GM12864 (cell line): Measurements from ENCODE around the gene CDH12.

ENCODE experiments used
- DNase-seq: peaks from one replicate; pipeline ENCODE4 v3.0.0-alpha.2; 2011; ENCODE audit warnings: low read depth
- H3K4me3 ChIP-seq: 2 replicates; pipeline ENCODE4 v1.5.1; 2011; ENCODE audit warnings: mild to moderate bottlenecking, low read depth, low read length, control low read depth
- CTCF ChIP-seq: IDR thresholded peaks from 2 replicates; pipeline ENCODE4 v1.5.1; 2011; ENCODE audit warnings: low read depth, mild to moderate bottlenecking, moderate library complexity, low read length, control low read depth, inconsistent platforms; ENCODE audit errors: missing control alignments

Gene CDH12

GRCh38 chr5:22500556-22500955 is 352.6 kb downstream of the CDH12 start:
- no peak overlapping the region for H3K4me3 ChIP-seq
- no peak for DNase-seq
- no peak for TF ChIP-seq CTCF

- no peak for DNase-seq
- no peak for TF ChIP-seq CTCF
- H3K4me3 ChIP-seq = no peak overlapping the region
Observed at GRCh38 chr5:22496666-22497065, 356.5 kb downstream of the CDH12 start.

- no peak for TF ChIP-seq CTCF
- H3K4me3 ChIP-seq = no peak overlapping the region
- no peak for DNase-seq
Observed at GRCh38 chr5:22495016-22495720, 358.0 kb downstream of the CDH12 start.

GRCh38 chr5:22488427-22488826 is 364.7 kb downstream of the CDH12 start:
- TF ChIP-seq CTCF = no peak
- H3K4me3 ChIP-seq = no peak overlapping the region
- no peak for DNase-seq

- H3K4me3 ChIP-seq = no peak overlapping the region
- no peak for TF ChIP-seq CTCF
- no peak for DNase-seq
Observed at GRCh38 chr5:22480305-22480704, 372.8 kb downstream of the CDH12 start.

GRCh38 chr5:22473886-22474285 is 379.3 kb downstream of the CDH12 start:
- no peak for DNase-seq
- no peak overlapping the region for H3K4me3 ChIP-seq
- no peak for TF ChIP-seq CTCF

- no peak overlapping the region for H3K4me3 ChIP-seq
- no peak for DNase-seq
- TF ChIP-seq CTCF = no peak
Observed at GRCh38 chr5:22471154-22471553, 382.0 kb downstream of the CDH12 start.
